NCI-H345 treated with DMSO at 0.1 percent for 48 hours (cell line): ENCODE data around the gene EXOSC3.
A peak's percentile ranks its signal among the peaks of the same experiment; 100 is the strongest.
"Not testable (repeated sequence)": the region's sequence is repeated elsewhere in the genome, so short reads cannot be mapped to it uniquely, and the experiment has no call there.

Source experiments
- DNase-seq: peaks from one replicate; lab custom pipeline; 2025; ENCODE audit not compliant: unreplicated experiment; lab: John Stamatoyannopoulos, UW

The EXOSC3 gene

GRCh38 chr9:37776328-37776727, 8.5 kb downstream of the EXOSC3 start:
- DNase-seq, result no peak

GRCh38 chr9:37775216-37775919, 9.5 kb downstream of the EXOSC3 start:
- no peak for DNase-seq

- no peak for DNase-seq
Measured at GRCh38 chr9:37769995-37770394, 14.9 kb downstream of the EXOSC3 start.

- no peak for DNase-seq
Measured at GRCh38 chr9:37769306-37769705, 15.6 kb downstream of the EXOSC3 start.

- DNase-seq, result not testable (repeated sequence)
Measured at GRCh38 chr9:37765263-37765662, 19.6 kb downstream of the EXOSC3 start.

- DNase-seq, result no peak
Measured at GRCh38 chr9:37761511-37761910, 23.4 kb downstream of the EXOSC3 start.

- no peak for DNase-seq
Measured at GRCh38 chr9:37760416-37761161, 24.3 kb downstream of the EXOSC3 start.

GRCh38 chr9:37758747-37759146, 26.1 kb downstream of the EXOSC3 start:
- DNase-seq, result no peak

GRCh38 chr9:37753489-37754190, 31.2 kb downstream of the EXOSC3 start, which contains the start of gene TRMT10B:
TSS of gene TRMT10B (plus strand) at chr9:37753805. CDS start at chr9:37761932, 8,127 bp downstream.
- peak; percentile 56 for DNase-seq

- DNase-seq, result no peak
Measured at GRCh38 chr9:37752642-37753488, 32.0 kb downstream of the EXOSC3 start.

- DNase-seq, result not testable (repeated sequence)
Measured at GRCh38 chr9:37752112-37752511, 32.8 kb downstream of the EXOSC3 start.

GRCh38 chr9:37751704-37752103, 33.2 kb downstream of the EXOSC3 start:
- DNase-seq, result not testable (repeated sequence)

GRCh38 chr9:37751186-37751585, 33.7 kb downstream of the EXOSC3 start:
- DNase-seq, result no peak

- no peak for DNase-seq
Measured at GRCh38 chr9:37749129-37749528, 35.7 kb downstream of the EXOSC3 start.

- peak; percentile 54 for DNase-seq
Measured at GRCh38 chr9:37747271-37747753, 37.6 kb downstream of the EXOSC3 start.

- DNase-seq, result no peak
Measured at GRCh38 chr9:37746448-37747270, 38.2 kb downstream of the EXOSC3 start.

GRCh38 chr9:37745970-37746369, 38.9 kb downstream of the EXOSC3 start:
- no peak for DNase-seq

- DNase-seq, result no peak
Measured at GRCh38 chr9:37740631-37741328, 44.1 kb downstream of the EXOSC3 start.

GRCh38 chr9:37740128-37740527, 44.7 kb downstream of the EXOSC3 start:
- DNase-seq, result no peak
